Myocyte (in vitro differentiated cells): ENCODE data around the gene CHPF2. TPM values are rescaled to one million over a fixed set of nuclear protein-coding genes. Genes with fewer than 3 reads are reported as not detected.

Source experiments
- DNase-seq: peaks from one replicate; pipeline ENCODE4 v3.0.0-alpha.2; 2012; ENCODE audit warnings: low read depth
- total RNA-seq: library from RNA; depleted of rRNA; stranded (reverse); fragments of >200 nt; gene quantifications from 2 replicates; pipeline ENCODE4 v1.2.3, GENCODE V29; 2014

The CHPF2 gene
- total RNA-seq, 1 donor from 2014 or later, result 136 TPM

- DNase-seq, result peak; percentile 89
Observed at GRCh38 chr7:151232917-151233701, 826 bp downstream of the CHPF2 start.

DNA sequence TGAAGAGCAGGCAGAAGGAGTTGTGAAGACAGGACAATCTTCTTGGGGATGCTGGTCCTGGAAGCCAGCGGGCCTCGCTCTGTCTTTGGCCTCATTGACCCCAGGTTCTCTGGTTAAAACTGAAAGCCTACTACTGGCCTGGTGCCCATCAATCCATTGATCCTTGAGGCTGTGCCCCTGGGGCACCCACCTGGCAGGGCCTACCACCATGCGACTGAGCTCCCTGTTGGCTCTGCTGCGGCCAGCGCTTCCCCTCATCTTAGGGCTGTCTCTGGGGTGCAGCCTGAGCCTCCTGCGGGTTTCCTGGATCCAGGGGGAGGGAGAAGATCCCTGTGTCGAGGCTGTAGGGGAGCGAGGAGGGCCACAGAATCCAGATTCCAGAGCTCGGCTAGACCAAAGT, 1.5 kb downstream of the CHPF2 start:
- no peak for DNase-seq

DNA sequence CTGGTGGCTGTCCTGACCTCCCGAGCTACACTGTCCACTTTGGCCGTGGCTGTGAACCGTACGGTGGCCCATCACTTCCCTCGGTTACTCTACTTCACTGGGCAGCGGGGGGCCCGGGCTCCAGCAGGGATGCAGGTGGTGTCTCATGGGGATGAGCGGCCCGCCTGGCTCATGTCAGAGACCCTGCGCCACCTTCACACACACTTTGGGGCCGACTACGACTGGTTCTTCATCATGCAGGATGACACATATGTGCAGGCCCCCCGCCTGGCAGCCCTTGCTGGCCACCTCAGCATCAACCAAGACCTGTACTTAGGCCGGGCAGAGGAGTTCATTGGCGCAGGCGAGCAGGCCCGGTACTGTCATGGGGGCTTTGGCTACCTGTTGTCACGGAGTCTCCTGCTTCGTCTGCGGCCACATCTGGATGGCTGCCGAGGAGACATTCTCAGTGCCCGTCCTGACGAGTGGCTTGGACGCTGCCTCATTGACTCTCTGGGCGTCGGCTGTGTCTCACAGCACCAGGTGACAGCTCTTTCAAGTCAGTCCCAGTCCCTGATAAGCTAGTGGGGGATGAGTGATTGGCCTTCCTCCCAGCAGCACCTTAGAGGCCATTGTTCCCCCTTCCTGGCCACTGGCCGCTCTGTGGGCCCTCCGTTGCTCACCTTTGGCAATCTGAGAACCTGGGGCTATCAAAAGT, 3.0 kb downstream of the CHPF2 start:
- no peak for DNase-seq

DNA sequence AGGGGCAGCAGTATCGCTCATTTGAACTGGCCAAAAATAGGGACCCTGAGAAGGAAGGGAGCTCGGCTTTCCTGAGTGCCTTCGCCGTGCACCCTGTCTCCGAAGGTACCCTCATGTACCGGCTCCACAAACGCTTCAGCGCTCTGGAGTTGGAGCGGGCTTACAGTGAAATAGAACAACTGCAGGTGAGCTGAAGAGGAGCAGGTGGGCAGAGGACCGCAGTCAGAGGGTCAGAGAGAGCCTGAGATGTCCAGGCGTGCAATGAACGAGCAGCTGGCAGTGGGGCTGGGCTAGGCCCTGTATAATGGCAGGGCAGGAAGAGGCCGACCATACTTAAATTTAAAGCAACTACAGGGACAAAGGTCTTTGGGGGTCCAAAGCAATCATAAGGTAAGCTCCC, 4.1 kb downstream of the CHPF2 start:
- no peak for DNase-seq

GRCh38 chr7:151237244-151238189, 5.2 kb downstream of the CHPF2 start:
- peak; percentile 64 for DNase-seq

DNA sequence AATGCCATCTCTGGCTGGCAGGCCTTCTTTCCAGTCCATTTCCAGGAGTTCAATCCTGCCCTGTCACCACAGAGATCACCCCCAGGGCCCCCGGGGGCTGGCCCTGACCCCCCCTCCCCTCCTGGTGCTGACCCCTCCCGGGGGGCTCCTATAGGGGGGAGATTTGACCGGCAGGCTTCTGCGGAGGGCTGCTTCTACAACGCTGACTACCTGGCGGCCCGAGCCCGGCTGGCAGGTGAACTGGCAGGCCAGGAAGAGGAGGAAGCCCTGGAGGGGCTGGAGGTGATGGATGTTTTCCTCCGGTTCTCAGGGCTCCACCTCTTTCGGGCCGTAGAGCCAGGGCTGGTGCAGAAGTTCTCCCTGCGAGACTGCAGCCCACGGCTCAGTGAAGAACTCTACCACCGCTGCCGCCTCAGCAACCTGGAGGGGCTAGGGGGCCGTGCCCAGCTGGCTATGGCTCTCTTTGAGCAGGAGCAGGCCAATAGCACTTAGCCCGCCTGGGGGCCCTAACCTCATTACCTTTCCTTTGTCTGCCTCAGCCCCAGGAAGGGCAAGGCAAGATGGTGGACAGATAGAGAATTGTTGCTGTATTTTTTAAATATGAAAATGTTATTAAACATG, 6.0 kb downstream of the CHPF2 start:
- DNase-seq, result no peak

GRCh38 chr7:151238924-151239836, 6.9 kb downstream of the CHPF2 start:
- DNase-seq, result no peak

- DNase-seq, result no peak
Observed at GRCh38 chr7:151239837-151240459, 7.7 kb downstream of the CHPF2 start.

- DNase-seq, result no peak
Observed at GRCh38 chr7:151240536-151240935, 8.3 kb downstream of the CHPF2 start.

- DNase-seq, result no peak
Observed at GRCh38 chr7:151240942-151241754, 8.9 kb downstream of the CHPF2 start.

- DNase-seq, result no peak
Observed at GRCh38 chr7:151241755-151242096, 9.4 kb downstream of the CHPF2 start.

GRCh38 chr7:151242159-151243044, 10.1 kb downstream of the CHPF2 start:
- DNase-seq, result no peak

GRCh38 chr7:151243045-151243349, 10.7 kb downstream of the CHPF2 start:
- DNase-seq, result no peak

DNA sequence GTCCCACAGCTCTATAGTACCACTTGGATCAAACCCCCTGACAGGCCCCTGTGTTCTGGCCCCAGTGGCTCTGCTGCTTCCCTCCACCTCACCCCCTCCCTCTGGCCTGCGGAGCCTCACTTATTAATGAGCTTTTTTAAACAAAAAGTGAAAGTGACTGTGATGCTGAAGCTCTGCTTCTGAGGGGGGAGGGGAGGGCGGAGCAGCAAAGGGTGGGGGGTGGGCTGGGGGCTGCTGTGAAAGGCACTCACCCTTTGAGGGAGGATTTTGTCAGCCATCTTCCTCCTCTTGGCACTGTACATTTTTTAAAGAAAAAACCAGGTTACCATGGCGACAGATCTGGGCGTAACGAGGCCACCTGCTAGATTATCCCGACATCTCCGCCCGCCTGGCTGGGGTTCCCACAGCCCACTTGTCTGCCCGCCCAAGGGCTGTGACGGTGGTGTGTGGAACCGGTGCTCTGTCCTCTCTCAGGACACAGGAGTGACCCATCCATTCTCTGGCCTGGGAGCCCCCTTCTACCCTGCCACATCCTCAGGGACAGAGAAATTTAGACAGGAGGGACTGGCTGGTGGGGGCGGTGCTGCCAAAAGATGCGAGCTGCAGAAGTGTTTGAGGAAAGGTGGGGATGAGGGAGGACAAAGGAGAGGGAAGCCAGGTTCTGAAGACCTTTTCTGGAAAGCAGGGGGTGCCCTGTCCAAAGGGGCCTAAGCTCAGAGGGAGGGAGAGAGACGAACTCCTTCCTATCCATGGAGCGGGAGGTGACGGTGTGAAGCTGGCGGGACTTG, 11.3 kb downstream of the CHPF2 start:
- no peak for DNase-seq

DNA sequence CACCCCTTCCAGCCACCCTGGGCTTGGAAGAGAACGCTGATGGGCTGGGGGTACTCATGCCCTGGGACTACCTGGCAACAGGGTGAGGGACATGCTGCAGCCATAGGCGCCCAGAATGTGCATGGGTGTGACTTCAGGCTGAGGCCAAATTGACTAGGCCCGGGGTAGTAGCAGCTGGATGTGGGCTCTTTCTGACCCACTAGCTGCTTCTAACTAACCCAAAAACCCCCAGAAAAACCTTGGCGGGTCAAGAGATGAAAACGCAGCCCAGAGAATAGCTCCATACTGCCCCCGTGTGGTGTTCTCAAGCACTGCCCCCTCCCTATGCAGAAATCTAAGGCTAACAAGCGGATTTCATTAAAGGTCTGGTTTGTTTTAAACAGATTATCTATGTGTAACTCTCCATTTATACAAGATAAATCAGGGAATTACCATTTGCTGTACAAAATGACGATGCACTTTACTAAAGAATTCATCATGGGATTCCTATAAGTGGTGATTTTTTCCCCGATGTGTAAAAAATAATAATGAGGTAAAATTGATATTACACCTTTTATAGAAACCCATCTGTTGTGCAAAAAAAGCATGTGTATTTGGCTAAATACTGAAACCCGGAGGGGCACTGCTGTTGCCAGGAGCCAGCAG, 12.0 kb downstream of the CHPF2 start:
- peak; percentile 75 for DNase-seq

DNA sequence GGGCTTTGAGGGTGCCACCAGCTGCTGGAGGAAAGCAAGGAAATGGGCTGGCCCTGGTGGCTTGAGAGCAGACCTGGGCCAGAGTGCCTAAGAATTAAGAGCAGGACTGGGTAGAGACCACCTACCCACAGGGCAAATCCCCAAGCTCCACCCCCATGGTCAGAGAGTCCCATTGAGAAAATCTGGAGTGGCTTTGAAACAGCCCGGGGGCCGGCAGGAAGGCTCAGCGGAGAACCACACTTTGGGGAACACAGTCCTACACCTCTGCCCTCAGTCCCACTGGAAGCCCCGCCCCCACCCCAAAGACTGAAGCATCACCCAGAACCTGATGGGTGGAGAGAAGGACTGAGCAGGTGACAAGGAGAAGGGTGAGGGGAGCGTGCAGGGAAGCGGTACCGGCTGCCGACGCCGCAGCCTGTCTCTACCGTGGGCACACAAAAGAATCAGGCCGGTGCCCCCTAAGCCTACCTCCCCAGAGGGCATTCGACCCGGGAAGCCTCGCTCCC, 12.6 kb downstream of the CHPF2 start:
- DNase-seq, result no peak
